ENCODE measurements around the gene ZSCAN21.
A peak's percentile ranks its signal among the peaks of the same experiment; 100 is the strongest.
"Not testable (repeated sequence)": the region's sequence is repeated elsewhere in the genome, so short reads cannot be mapped to it uniquely, and the experiment has no call there.

The ZSCAN21 gene

GRCh38 chr7:100049441-100050291 lies at the start of gene ZSCAN21:
Gene ZSCAN21, plus strand, starts transcription at chr7:100049774. Its CDS starts 7,233 bp downstream, at chr7:100057007.
- Mint-ChIP-seq H3K4me1 (peaks cover 9% of the 10 kb centered on the region), H3K36me3 (no peaks in the 10 kb centered on the region), H3K27ac (peak within 1 kb of the TSS; percentile 89), H3K9me3 (no peaks in the 10 kb centered on the region), H3K4me3 (peak within 1 kb of the TSS; percentile 78)
- ATAC-seq (peak; percentile 96), DNase-seq (ENCODE audit: low spot score in 2 of 2) (peak; percentile 79 to 93)

- Mint-ChIP-seq H3K27ac (no peak overlapping the region), H3K4me1 (peaks cover 17% of the 10 kb centered on the region), H3K4me3 (no peak overlapping the region), H3K36me3 (peaks cover 7% of the 10 kb centered on the region), H3K9me3 (no peaks in the 10 kb centered on the region)
- ATAC-seq: no peak
- DNase-seq (ENCODE audit: low spot score in 2 of 2): no peak
Measured at GRCh38 chr7:100000239-100000638, 49.3 kb upstream of the ZSCAN21 start.

- H3K4me1 Mint-ChIP-seq: no peaks in the 10 kb centered on the region
- H3K9me3 Mint-ChIP-seq: no peaks in the 10 kb centered on the region
- H3K4me3 Mint-ChIP-seq: no peak overlapping the region
- no peaks in the 10 kb centered on the region for H3K36me3 Mint-ChIP-seq
- no peak for ATAC-seq
- H3K27ac Mint-ChIP-seq: no peak overlapping the region
- no peak for DNase-seq (ENCODE audit: low spot score in 2 of 2)
Measured at GRCh38 chr7:100003711-100004661, 45.6 kb upstream of the ZSCAN21 start.

GRCh38 chr7:100007887-100008286 lies 41.7 kb upstream of the ZSCAN21 start:
- no peaks in the 10 kb centered on the region for H3K9me3 Mint-ChIP-seq
- no peaks in the 10 kb centered on the region for H3K4me1 Mint-ChIP-seq
- ATAC-seq (no peak), DNase-seq (ENCODE audit: low spot score in 2 of 2) (no peak)
- H3K27ac Mint-ChIP-seq: no peak overlapping the region
- H3K4me3 Mint-ChIP-seq: no peak overlapping the region
- H3K36me3 Mint-ChIP-seq: no peaks in the 10 kb centered on the region

GRCh38 chr7:100008525-100008924 lies 41.0 kb upstream of the ZSCAN21 start:
- no peak overlapping the region for H3K27ac Mint-ChIP-seq
- H3K4me1 Mint-ChIP-seq: no peaks in the 10 kb centered on the region
- no peaks in the 10 kb centered on the region for H3K36me3 Mint-ChIP-seq
- DNase-seq (ENCODE audit: low spot score in 2 of 2) (no peak), ATAC-seq (no peak)
- H3K9me3 Mint-ChIP-seq: no peaks in the 10 kb centered on the region
- H3K4me3 Mint-ChIP-seq: no peak overlapping the region

- not testable (repeated sequence) for H3K4me3 Mint-ChIP-seq; ATAC-seq; H3K4me1 Mint-ChIP-seq; H3K36me3 Mint-ChIP-seq; H3K9me3 Mint-ChIP-seq; H3K27ac Mint-ChIP-seq; DNase-seq (ENCODE audit: low spot score in 2 of 2)
Measured at GRCh38 chr7:100009952-100010351, 39.6 kb upstream of the ZSCAN21 start.

GRCh38 chr7:100010901-100011300 lies 38.7 kb upstream of the ZSCAN21 start:
- peaks cover under 1% of the 10 kb centered on the region for H3K36me3 Mint-ChIP-seq
- peaks cover 5% of the 10 kb centered on the region for H3K4me1 Mint-ChIP-seq
- no peaks in the 10 kb centered on the region for H3K9me3 Mint-ChIP-seq
- H3K4me3 Mint-ChIP-seq: no peak overlapping the region
- DNase-seq (ENCODE audit: low spot score in 2 of 2) (no peak), ATAC-seq (no peak)
- H3K27ac Mint-ChIP-seq: peak overlapping the region; percentile 49

- ATAC-seq (no peak), DNase-seq (ENCODE audit: low spot score in 2 of 2) (no peak)
- H3K9me3 Mint-ChIP-seq: no peaks in the 10 kb centered on the region
- H3K4me3 Mint-ChIP-seq: no peak overlapping the region
- H3K27ac Mint-ChIP-seq: peak overlapping the region; percentile 49
- H3K4me1 Mint-ChIP-seq: peaks cover 11% of the 10 kb centered on the region
- H3K36me3 Mint-ChIP-seq: peaks cover 7% of the 10 kb centered on the region
Measured at GRCh38 chr7:100011516-100011915, 38.1 kb upstream of the ZSCAN21 start.

GRCh38 chr7:100012385-100013327 lies 36.9 kb upstream of the ZSCAN21 start:
- not testable (repeated sequence) for DNase-seq (ENCODE audit: low spot score in 2 of 2); ATAC-seq; H3K4me3 Mint-ChIP-seq; H3K9me3 Mint-ChIP-seq
- H3K4me1 Mint-ChIP-seq: peaks cover 13% of the 10 kb centered on the region
- peak overlapping the region; percentile 45 for H3K27ac Mint-ChIP-seq
- peaks cover 17% of the 10 kb centered on the region for H3K36me3 Mint-ChIP-seq

- Mint-ChIP-seq H3K4me3 (no peak overlapping the region), H3K27ac (peak overlapping the region; percentile 45), H3K9me3 (no peaks in the 10 kb centered on the region), H3K4me1 (peaks cover 13% of the 10 kb centered on the region), H3K36me3 (peaks cover 18% of the 10 kb centered on the region)
- DNase-seq (ENCODE audit: low spot score in 2 of 2) (no peak), ATAC-seq (peak; percentile 61)
Measured at GRCh38 chr7:100013328-100013676, 36.3 kb upstream of the ZSCAN21 start.

- ATAC-seq (peak; percentile 99), DNase-seq (ENCODE audit: low spot score in 2 of 2) (peak; percentile 70 to 87)
- H3K36me3 Mint-ChIP-seq: peaks cover 32% of the 10 kb centered on the region
- peak within 1 kb of the TSS; percentile 95 for H3K27ac Mint-ChIP-seq
- no peaks in the 10 kb centered on the region for H3K9me3 Mint-ChIP-seq
- H3K4me3 Mint-ChIP-seq: peak within 1 kb of the TSS; percentile 88
- H3K4me1 Mint-ChIP-seq: peaks cover 21% of the 10 kb centered on the region
Measured at GRCh38 chr7:100015232-100016214, 34.1 kb upstream of the ZSCAN21 start, which contains the start of gene ZKSCAN1. Gene ZKSCAN1, plus strand, starts transcription at chr7:100015596. Its CDS starts 7,911 bp downstream, at chr7:100023507.

GRCh38 chr7:100016215-100016901 lies 33.2 kb upstream of the ZSCAN21 start:
- Mint-ChIP-seq H3K4me1 (peaks cover 21% of the 10 kb centered on the region), H3K27ac (peak overlapping the region; percentile 95), H3K4me3 (peak overlapping the region; percentile 88), H3K9me3 (no peaks in the 10 kb centered on the region), H3K36me3 (peaks cover 34% of the 10 kb centered on the region)
- ATAC-seq (no peak), DNase-seq (ENCODE audit: low spot score in 2 of 2) (no peak)

- peaks cover 21% of the 10 kb centered on the region for H3K4me1 Mint-ChIP-seq
- no peaks in the 10 kb centered on the region for H3K9me3 Mint-ChIP-seq
- peaks cover 44% of the 10 kb centered on the region for H3K36me3 Mint-ChIP-seq
- ATAC-seq (no peak), DNase-seq (ENCODE audit: low spot score in 2 of 2) (no peak)
- H3K27ac Mint-ChIP-seq: no peak overlapping the region
- no peak overlapping the region for H3K4me3 Mint-ChIP-seq
Measured at GRCh38 chr7:100017300-100017699, 32.3 kb upstream of the ZSCAN21 start.
